ENCODE measurements around the gene TMEM233. TPM values are rescaled to one million over a fixed set of nuclear protein-coding genes. Genes with fewer than 3 reads are reported as not detected.

The TMEM233 gene
- total and polyA plus RNA-seq, 2 experiments from 2014 or later: 0.24 to 0.71 TPM

DNA sequence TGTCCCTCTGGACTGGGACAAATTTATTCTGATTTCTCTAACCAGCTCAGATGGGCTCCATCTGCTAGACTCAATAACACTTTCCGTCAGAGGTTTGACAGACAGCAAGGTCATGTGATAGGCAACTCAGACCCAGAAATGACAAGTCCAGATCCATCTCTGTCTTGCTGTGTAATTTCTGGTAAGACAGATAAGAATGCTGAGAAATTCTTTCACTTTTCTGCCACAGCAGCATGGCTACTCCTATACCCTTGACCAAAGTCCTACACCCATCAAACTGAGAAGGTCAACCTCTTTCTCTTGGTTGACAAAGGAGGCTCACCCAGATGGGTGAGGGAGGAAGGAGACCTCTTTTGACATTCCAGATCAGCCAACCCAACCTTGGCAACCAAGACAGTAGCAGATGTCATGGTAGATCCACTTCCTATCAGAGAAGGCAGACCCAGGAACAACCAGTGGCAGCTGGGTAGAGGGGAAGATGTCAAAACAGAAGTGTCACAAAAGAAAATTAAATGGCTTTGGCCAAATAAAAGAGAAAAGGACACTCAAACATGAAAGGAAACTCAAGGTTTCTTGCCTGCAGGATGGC, 37.5 kb downstream of the TMEM233 start:
- Mint-ChIP-seq H3K4me1 (peaks cover 6% of the 10 kb centered on the region), H3K36me3 (ENCODE audit: low read depth) (no peaks in the 10 kb centered on the region), H3K9me3 (no peaks in the 10 kb centered on the region), H3K27ac (no peak overlapping the region), H3K4me3 (no peak overlapping the region), H3K27me3 (ENCODE audit: insufficient read depth, low read depth, poor library complexity) (peaks cover 3% of the 10 kb centered on the region)
- no peak overlapping the region for H3K27ac ChIP-seq (ENCODE audit: low read depth)
- ATAC-seq (no peak), DNase-seq (ENCODE audit: low spot score) (no peak)
- H3K36me3 ChIP-seq (ENCODE audit: insufficient read depth): no peaks in the 10 kb centered on the region
- no peaks in the 10 kb centered on the region for H3K79me2 ChIP-seq (replicated peaks; ENCODE audit: insufficient read depth)
- H2AFZ ChIP-seq: no peak overlapping the region
- H3K27me3 ChIP-seq (ENCODE audit: insufficient read depth): no peaks in the 10 kb centered on the region
- H3K4me2 ChIP-seq: no peak overlapping the region
- H3K4me3 ChIP-seq: no peak overlapping the region
- H4K20me1 ChIP-seq (replicated peaks; ENCODE audit: insufficient read depth): no peaks in the 10 kb centered on the region
- TF ChIP-seq ZNF114 (CRISPR knock-in tag; IDR thresholded peaks at IDR 0.05): no peak
- TF ChIP-seq POLR2AphosphoS5 (IDR thresholded peaks at IDR 0.05; ENCODE audit: low read depth): no peak
- TF ChIP-seq NANOG (IDR thresholded peaks at IDR 0.05; ENCODE audit: borderline replicate concordance): no peak
- TF ChIP-seq CREB1 (CRISPR knock-in tag; IDR thresholded peaks at IDR 0.05; ENCODE audit: low read depth): no peak
- TF ChIP-seq, protein P1, sequence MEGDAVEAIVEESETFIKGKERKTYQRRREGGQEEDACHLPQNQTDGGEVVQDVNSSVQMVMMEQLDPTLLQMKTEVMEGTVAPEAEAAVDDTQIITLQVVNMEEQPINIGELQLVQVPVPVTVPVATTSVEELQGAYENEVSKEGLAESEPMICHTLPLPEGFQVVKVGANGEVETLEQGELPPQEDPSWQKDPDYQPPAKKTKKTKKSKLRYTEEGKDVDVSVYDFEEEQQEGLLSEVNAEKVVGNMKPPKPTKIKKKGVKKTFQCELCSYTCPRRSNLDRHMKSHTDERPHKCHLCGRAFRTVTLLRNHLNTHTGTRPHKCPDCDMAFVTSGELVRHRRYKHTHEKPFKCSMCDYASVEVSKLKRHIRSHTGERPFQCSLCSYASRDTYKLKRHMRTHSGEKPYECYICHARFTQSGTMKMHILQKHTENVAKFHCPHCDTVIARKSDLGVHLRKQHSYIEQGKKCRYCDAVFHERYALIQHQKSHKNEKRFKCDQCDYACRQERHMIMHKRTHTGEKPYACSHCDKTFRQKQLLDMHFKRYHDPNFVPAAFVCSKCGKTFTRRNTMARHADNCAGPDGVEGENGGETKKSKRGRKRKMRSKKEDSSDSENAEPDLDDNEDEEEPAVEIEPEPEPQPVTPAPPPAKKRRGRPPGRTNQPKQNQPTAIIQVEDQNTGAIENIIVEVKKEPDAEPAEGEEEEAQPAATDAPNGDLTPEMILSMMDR (conservative IDR thresholded peaks at IDR 0.05; ENCODE audit: low read depth in 2 of 2): no peak
- TF ChIP-seq ZNF331 (CRISPR knock-in tag; IDR thresholded peaks at IDR 0.05; ENCODE audit: low read depth): no peak
- TF ChIP-seq EZH2 (IDR thresholded peaks at IDR 0.05; ENCODE audit: low read depth, unreplicated experiment): no peak
- no peak for TF ChIP-seq ZNF462 (CRISPR knock-in tag; IDR thresholded peaks at IDR 0.05)
- TF ChIP-seq, protein P2, sequence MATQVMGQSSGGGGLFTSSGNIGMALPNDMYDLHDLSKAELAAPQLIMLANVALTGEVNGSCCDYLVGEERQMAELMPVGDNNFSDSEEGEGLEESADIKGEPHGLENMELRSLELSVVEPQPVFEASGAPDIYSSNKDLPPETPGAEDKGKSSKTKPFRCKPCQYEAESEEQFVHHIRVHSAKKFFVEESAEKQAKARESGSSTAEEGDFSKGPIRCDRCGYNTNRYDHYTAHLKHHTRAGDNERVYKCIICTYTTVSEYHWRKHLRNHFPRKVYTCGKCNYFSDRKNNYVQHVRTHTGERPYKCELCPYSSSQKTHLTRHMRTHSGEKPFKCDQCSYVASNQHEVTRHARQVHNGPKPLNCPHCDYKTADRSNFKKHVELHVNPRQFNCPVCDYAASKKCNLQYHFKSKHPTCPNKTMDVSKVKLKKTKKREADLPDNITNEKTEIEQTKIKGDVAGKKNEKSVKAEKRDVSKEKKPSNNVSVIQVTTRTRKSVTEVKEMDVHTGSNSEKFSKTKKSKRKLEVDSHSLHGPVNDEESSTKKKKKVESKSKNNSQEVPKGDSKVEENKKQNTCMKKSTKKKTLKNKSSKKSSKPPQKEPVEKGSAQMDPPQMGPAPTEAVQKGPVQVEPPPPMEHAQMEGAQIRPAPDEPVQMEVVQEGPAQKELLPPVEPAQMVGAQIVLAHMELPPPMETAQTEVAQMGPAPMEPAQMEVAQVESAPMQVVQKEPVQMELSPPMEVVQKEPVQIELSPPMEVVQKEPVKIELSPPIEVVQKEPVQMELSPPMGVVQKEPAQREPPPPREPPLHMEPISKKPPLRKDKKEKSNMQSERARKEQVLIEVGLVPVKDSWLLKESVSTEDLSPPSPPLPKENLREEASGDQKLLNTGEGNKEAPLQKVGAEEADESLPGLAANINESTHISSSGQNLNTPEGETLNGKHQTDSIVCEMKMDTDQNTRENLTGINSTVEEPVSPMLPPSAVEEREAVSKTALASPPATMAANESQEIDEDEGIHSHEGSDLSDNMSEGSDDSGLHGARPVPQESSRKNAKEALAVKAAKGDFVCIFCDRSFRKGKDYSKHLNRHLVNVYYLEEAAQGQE (IDR thresholded peaks at IDR 0.05; ENCODE audit: unreplicated experiment): no peak
- no peak for TF ChIP-seq JUNB (IDR thresholded peaks at IDR 0.05; ENCODE audit: unreplicated experiment)
- TF ChIP-seq STAT1 (IDR thresholded peaks at IDR 0.05; ENCODE audit: unreplicated experiment): no peak
- no peak for TF ChIP-seq ETS1 (IDR thresholded peaks at IDR 0.05)
- TF ChIP-seq EZH2phosphoT487 (IDR thresholded peaks at IDR 0.05; ENCODE audit: unreplicated experiment): no peak
- peaks cover 6% of the 10 kb centered on the region for H3K4me1 ChIP-seq (ENCODE audit: insufficient read depth)
- no peaks in the 10 kb centered on the region for H3F3A ChIP-seq (replicated peaks; ENCODE audit: low read depth)
- H3K9me2 ChIP-seq (ENCODE audit: insufficient read depth): no peaks in the 10 kb centered on the region

Data from GM23338 (cell line).